Heart left ventricle (tissue), 13 donors: Measurements from ENCODE around the gene PCCA.

Source experiments
- POLR2A ChIP-seq, 2 donors: fragments of 450-650 bp; IDR thresholded peaks; one replicate each; pipeline ENCODE4 v1.6.1; 2017; ENCODE audit warnings: antibody characterized with exemption in 2 of 2, mild to moderate bottlenecking in 2 of 2, moderate library complexity in 2 of 2
- TF ChIP-seq, protein P1 (sequence below), 12 donors: fragments of 200-600 bp; sonication (generic) in 4 of 12; IDR thresholded peaks; one replicate each; pipeline versions ENCODE4 v1.5.0 to v1.8.0; 2018 to 2022; ENCODE audit warnings: antibody characterized with exemption in 12 of 12, mild to moderate bottlenecking in 5 of 12
- donor health status: ischemic (EF 13 %, LVEDD 7.1; RV severe dilation, severe dysfunction).
- donor health status: DM: no; HTN: yes; CAD: no.
- donor health status: DM: no; HTN: no; CAD: no.
- donor health status: ischemic (EF 25% LVEDD 6.9; RV normal size, moderate dysfunction).
- donor health status: ischemic (EF 25% LVEDD 5.7; RV mildly dilated, moderate dysfunction).
- donor health status: ischemic (EF 35%, LVEDD 5.7; RV mildly dilated, moderate dysfunction).
- donor health status: nonischemic (EF 11% LVEDD 7.7; RV severe dilation, severe dysfunction).
- donor health status: DM: yes; HTN: yes; CAD: no.
- donor health status: PGD.
- donor health status: ischemic (EF 29% LVEDD 5.4; RV normal size, mild dysfunction).
- donor health status: nonischemic (EF 23%, LVEDD 6.1; RV moderate dilation, normal function).

GRCh38 chr13:100315522-100315921 is 226.6 kb downstream of the PCCA start:
- TF ChIP-seq, protein P1, sequence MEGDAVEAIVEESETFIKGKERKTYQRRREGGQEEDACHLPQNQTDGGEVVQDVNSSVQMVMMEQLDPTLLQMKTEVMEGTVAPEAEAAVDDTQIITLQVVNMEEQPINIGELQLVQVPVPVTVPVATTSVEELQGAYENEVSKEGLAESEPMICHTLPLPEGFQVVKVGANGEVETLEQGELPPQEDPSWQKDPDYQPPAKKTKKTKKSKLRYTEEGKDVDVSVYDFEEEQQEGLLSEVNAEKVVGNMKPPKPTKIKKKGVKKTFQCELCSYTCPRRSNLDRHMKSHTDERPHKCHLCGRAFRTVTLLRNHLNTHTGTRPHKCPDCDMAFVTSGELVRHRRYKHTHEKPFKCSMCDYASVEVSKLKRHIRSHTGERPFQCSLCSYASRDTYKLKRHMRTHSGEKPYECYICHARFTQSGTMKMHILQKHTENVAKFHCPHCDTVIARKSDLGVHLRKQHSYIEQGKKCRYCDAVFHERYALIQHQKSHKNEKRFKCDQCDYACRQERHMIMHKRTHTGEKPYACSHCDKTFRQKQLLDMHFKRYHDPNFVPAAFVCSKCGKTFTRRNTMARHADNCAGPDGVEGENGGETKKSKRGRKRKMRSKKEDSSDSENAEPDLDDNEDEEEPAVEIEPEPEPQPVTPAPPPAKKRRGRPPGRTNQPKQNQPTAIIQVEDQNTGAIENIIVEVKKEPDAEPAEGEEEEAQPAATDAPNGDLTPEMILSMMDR (IDR thresholded peaks at IDR 0.05) = no peak
- TF ChIP-seq POLR2A (IDR thresholded peaks at IDR 0.05) = no peak
